ENCODE data around the gene HTT.

DNA sequence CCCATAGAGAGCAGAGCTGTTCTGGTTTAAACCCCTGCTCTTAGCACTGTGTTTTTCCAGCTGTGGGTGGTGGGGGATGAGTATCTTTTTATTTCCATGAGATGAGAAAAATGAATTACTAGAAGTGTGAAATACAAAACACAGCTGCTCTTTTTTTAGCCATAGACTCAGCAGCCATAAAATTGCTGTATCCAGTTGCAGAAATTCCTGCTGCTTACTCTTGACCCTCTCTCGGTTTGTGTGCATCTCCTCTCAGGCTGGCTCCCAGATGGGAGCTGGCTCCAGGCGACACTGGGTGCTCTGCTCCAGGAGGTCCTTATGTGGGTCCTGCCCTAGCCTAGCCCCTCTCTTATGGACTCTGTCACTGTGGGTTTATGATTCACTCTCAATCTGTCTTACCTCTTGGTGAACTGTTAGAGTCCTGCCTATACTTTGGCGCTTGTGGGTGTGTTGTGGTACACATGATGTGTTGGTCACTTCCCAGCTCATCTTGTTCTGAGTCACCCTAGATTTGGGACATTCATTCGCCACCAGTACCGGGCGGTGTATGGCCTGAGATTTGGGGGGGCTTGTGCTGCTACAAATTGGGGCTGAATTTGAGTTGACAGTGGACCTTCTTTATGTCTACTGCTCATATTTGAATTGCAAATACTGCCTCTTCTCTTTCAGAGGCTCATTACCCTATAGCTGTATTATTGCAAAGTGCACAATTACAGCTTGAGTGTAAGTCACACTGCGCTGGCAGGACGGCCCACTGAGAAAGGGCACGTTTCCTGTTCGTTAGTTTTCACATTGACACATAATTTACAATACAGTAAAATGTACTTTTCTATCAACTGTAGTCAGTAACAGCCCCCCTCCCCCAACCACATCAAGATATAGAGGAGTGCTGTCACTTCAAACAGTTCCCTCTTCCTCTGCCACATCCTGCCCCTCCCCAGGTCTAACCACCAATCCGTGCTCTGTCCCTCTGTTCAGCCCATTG is 127.5 kb downstream of the HTT start:
- no peak for TF ChIP-seq POLR2A (IDR thresholded peaks at IDR 0.05; ENCODE audit: low read length)
- no peak for TF ChIP-seq EP300 (IDR thresholded peaks at IDR 0.05)
- no peak for TF ChIP-seq CHD2 (IDR thresholded peaks at IDR 0.05; ENCODE audit: low read length, partially characterized antibody)
- TF ChIP-seq CHD4 (IDR thresholded peaks at IDR 0.05; ENCODE audit: borderline replicate concordance): no peak
- TF ChIP-seq CTCF (IDR thresholded peaks at IDR 0.05): no peak
- TF ChIP-seq, protein P1, sequence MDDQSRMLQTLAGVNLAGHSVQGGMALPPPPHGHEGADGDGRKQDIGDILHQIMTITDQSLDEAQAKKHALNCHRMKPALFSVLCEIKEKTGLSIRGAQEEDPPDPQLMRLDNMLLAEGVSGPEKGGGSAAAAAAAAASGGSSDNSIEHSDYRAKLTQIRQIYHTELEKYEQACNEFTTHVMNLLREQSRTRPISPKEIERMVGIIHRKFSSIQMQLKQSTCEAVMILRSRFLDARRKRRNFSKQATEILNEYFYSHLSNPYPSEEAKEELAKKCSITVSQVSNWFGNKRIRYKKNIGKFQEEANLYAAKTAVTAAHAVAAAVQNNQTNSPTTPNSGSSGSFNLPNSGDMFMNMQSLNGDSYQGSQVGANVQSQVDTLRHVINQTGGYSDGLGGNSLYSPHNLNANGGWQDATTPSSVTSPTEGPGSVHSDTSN (IDR thresholded peaks at IDR 0.05): no peak
- TF ChIP-seq EHMT2 (IDR thresholded peaks at IDR 0.05; ENCODE audit: low read depth): no peak
- no peak for TF ChIP-seq HOXB13 (CRISPR knock-in tag; IDR thresholded peaks at IDR 0.05; ENCODE audit: low read depth)
- TF ChIP-seq ZSCAN20 (CRISPR knock-in tag; IDR thresholded peaks at IDR 0.05): no peak
- TF ChIP-seq, protein P2, sequence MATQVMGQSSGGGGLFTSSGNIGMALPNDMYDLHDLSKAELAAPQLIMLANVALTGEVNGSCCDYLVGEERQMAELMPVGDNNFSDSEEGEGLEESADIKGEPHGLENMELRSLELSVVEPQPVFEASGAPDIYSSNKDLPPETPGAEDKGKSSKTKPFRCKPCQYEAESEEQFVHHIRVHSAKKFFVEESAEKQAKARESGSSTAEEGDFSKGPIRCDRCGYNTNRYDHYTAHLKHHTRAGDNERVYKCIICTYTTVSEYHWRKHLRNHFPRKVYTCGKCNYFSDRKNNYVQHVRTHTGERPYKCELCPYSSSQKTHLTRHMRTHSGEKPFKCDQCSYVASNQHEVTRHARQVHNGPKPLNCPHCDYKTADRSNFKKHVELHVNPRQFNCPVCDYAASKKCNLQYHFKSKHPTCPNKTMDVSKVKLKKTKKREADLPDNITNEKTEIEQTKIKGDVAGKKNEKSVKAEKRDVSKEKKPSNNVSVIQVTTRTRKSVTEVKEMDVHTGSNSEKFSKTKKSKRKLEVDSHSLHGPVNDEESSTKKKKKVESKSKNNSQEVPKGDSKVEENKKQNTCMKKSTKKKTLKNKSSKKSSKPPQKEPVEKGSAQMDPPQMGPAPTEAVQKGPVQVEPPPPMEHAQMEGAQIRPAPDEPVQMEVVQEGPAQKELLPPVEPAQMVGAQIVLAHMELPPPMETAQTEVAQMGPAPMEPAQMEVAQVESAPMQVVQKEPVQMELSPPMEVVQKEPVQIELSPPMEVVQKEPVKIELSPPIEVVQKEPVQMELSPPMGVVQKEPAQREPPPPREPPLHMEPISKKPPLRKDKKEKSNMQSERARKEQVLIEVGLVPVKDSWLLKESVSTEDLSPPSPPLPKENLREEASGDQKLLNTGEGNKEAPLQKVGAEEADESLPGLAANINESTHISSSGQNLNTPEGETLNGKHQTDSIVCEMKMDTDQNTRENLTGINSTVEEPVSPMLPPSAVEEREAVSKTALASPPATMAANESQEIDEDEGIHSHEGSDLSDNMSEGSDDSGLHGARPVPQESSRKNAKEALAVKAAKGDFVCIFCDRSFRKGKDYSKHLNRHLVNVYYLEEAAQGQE (IDR thresholded peaks at IDR 0.05): no peak
- TF ChIP-seq MYC (IDR thresholded peaks at IDR 0.05; ENCODE audit: borderline replicate concordance, low read length): no peak
- TF ChIP-seq HDAC2 (IDR thresholded peaks at IDR 0.05): no peak
- TF ChIP-seq ZFP36 (IDR thresholded peaks at IDR 0.05; ENCODE audit: borderline replicate concordance, partially characterized antibody): no peak
- TF ChIP-seq MAX (IDR thresholded peaks at IDR 0.05): no peak
